GM12872 (cell line): ENCODE results near the gene PEX5.

Experiments used
- CTCF ChIP-seq: IDR thresholded peaks from 3 replicates; pipeline ENCODE4 v1.5.1; 2011; ENCODE audit warnings: low read depth, mild to moderate bottlenecking, low read length, moderate library complexity; ENCODE audit not compliant: insufficient read depth

The PEX5 gene

GRCh38 chr12:7154901-7155470 lies 34.5 kb upstream of the PEX5 start:
- no peak for TF ChIP-seq CTCF

- TF ChIP-seq CTCF = no peak
Observed at GRCh38 chr12:7155471-7156034, 33.9 kb upstream of the PEX5 start.

GRCh38 chr12:7156259-7157197 lies 33.0 kb upstream of the PEX5 start:
- TF ChIP-seq CTCF = no peak

- no peak for TF ChIP-seq CTCF
Observed at GRCh38 chr12:7157391-7157790, 32.1 kb upstream of the PEX5 start.

- no peak for TF ChIP-seq CTCF
Observed at GRCh38 chr12:7158781-7159609, 30.5 kb upstream of the PEX5 start.

GRCh38 chr12:7160183-7160582 lies 29.3 kb upstream of the PEX5 start:
- TF ChIP-seq CTCF = no peak

- TF ChIP-seq CTCF = no peak
Observed at GRCh38 chr12:7161327-7161726, 28.2 kb upstream of the PEX5 start.
